Activated T-cell treated with anti-CD3 and anti-CD28 coated beads, Interleukin-2, amount 50 U/mL, for 72 hours (primary cell): ENCODE results near the gene SYNGR2. TPM values are rescaled to one million over a fixed set of nuclear protein-coding genes. Genes with fewer than 3 reads are reported as not detected.

Source experiments
- ATAC-seq, 2 donors: fragments of 150-1000 bp; cut with Tn5 transposase; replicated peaks in 1 of 2; 2 replicates each; pipeline ENCODE4 v1.10.0; 2021; ENCODE audit warnings: moderate library complexity in 2 of 2, mild to moderate bottlenecking in 1 of 2
- DNase-seq, 2 donors: peaks; one replicate each; pipeline ENCODE4 v3.0.0; 2021 to 2022; ENCODE audit warnings: mixed read lengths in 1 of 2
- H3K27ac Mint-ChIP-seq: one replicate; pipeline ENCODE4 v1.8.0; 2022; ENCODE audit warnings: mild to moderate bottlenecking, moderate library complexity, mixed read lengths
- H3K27me3 Mint-ChIP-seq: one replicate; pipeline ENCODE4 v1.8.0; 2022; ENCODE audit warnings: low read depth, mixed read lengths
- H3K36me3 Mint-ChIP-seq, 2 donors: one replicate each; pipeline ENCODE4 v1.8.0; 2022; ENCODE audit warnings: mixed read lengths in 2 of 2, mild to moderate bottlenecking in 1 of 2; ENCODE audit not compliant: insufficient read depth in 2 of 2
- H3K4me1 Mint-ChIP-seq: one replicate; pipeline ENCODE4 v1.8.0; 2022; ENCODE audit warnings: low read depth, mixed read lengths
- H3K4me3 Mint-ChIP-seq, 2 donors: one replicate each; pipeline ENCODE4 v1.8.0; 2022; ENCODE audit warnings: mild to moderate bottlenecking in 2 of 2, mixed read lengths in 2 of 2, moderate library complexity in 2 of 2
- H3K9me3 Mint-ChIP-seq, 2 donors: one replicate each; pipeline ENCODE4 v1.8.0; 2022; ENCODE audit warnings: mixed read lengths in 2 of 2
- total RNA-seq, 2 donors: library from RNA; stranded (reverse); gene quantifications; one replicate each; pipeline ENCODE4 v1.2.3, GENCODE V29; 2022

The SYNGR2 gene
- total RNA-seq, 2 donors from 2014 or later, result 87.6 to 92.0 TPM

DNA sequence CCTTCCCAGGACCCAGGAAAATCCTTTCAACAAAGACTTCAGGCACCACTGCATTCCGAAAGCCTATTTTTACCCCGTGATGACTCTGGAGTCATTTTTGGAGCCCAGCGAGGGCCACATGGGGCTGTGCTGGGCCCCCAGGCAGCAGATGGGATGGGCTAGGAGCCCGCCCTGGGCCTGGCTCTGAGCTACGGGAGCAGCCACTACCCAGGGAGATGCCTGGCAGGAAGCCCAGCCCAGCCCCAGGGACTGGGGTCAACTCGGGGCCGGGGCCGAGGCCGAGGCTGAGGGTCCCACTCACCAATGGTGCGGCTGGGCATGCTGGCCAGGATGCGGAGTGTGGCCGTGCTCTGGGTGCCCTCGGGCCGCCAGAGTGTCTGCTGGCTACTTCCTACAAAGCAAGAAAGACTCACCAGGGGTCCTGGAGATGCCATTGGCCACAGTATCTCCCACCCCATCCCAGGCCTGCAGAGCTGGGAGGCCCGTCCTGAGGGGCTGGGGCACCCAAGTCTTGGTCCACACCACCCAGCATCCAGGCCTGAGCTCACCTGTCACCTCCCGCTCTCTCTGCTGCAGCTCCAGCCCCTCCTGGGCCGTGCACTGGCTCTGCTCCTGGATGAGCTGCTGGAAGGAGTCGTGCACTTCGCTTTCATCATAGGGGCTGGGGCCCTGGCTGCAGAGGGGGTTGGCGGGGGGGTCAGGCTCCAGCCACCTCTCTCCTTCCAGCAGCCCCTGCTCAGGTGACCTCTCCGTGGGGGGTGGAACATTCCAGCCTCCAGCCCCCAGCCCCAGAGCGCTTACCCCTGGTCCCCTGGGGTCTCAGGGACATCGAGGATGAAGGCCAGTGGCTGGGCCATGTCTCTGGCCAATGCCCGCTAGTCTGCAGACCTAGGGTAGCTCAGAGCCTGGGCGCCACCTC, 42.1 kb upstream of the SYNGR2 start:
- peak overlapping the region; percentile 92 to 94 for H3K4me3 Mint-ChIP-seq
- no peaks in the 10 kb centered on the region for H3K9me3 Mint-ChIP-seq
- peaks cover 11 to 16% of the 10 kb centered on the region in 2 donors for H3K36me3 Mint-ChIP-seq
- peaks cover 80% of the 10 kb centered on the region for H3K4me1 Mint-ChIP-seq
- no peak for ATAC-seq
- no peaks in the 10 kb centered on the region for H3K27me3 Mint-ChIP-seq
- peak overlapping the region; percentile 70 for H3K27ac Mint-ChIP-seq
- no peak for DNase-seq

DNA sequence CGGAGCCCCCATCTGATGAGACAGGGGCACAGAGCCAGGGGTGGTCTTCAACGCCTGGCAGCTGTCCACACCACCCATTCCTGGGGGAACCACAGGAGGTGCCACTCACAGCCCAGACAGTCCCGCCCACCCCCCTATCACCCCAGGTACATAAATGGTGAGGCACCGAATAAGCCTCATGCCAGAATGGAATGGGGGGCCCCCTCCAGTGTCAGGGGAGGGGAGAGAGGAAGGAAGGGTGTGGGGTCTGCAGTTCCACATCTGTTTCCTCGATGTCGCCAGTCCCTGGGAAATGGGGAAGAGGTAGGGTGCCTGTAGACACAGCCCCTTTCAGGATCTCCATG, 41.5 kb upstream of the SYNGR2 start:
- no peaks in the 10 kb centered on the region for H3K9me3 Mint-ChIP-seq
- DNase-seq (no peak), ATAC-seq (no peak)
- H3K4me1 Mint-ChIP-seq, result peaks cover 74% of the 10 kb centered on the region
- peaks cover 11 to 16% of the 10 kb centered on the region in 2 donors for H3K36me3 Mint-ChIP-seq
- H3K27me3 Mint-ChIP-seq, result no peaks in the 10 kb centered on the region
- H3K27ac Mint-ChIP-seq, result no peak overlapping the region
- peak overlapping the region; percentile 92 to 94 for H3K4me3 Mint-ChIP-seq

DNA sequence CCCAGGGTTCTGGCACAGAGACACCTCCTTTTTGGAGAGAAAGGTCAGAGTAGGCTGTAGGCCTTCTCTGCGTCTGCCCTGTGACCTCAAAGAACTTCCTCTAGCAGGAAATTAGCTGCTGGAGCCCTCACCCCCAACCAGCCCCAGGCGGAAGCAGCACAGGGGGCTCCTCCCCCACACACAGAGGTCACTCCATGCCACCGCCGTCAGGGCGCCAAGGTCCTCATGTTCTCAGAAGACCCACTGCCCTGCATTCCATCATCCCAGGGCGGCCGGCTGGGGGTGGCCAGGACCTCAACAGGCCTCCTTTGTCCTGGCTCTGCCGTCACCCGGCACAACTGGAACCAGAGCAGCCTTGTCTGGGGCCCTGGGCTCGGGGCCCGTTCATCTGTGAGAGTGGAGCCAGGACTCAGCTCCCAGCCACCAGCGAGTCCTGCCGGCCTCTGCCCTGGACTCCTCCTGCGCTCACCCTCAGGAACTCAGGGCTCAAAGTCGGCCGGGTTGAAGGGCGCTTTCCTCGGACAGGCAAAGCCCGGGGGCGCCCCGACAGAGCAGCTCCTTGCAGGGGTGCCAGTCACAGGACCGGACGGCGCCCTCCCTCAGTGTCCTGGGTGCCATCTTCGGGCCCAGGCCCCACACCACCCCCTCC, 41.0 kb upstream of the SYNGR2 start:
- peaks cover 69% of the 10 kb centered on the region for H3K4me1 Mint-ChIP-seq
- no peaks in the 10 kb centered on the region for H3K27me3 Mint-ChIP-seq
- ATAC-seq, result peak; percentile 20 to 35
- H3K4me3 Mint-ChIP-seq, result peak overlapping the region; percentile 92 to 94
- peaks cover 11 to 16% of the 10 kb centered on the region in 2 donors for H3K36me3 Mint-ChIP-seq
- no peak overlapping the region for H3K27ac Mint-ChIP-seq
- DNase-seq, result peak; percentile 76 to 78
- H3K9me3 Mint-ChIP-seq, result no peaks in the 10 kb centered on the region

DNA sequence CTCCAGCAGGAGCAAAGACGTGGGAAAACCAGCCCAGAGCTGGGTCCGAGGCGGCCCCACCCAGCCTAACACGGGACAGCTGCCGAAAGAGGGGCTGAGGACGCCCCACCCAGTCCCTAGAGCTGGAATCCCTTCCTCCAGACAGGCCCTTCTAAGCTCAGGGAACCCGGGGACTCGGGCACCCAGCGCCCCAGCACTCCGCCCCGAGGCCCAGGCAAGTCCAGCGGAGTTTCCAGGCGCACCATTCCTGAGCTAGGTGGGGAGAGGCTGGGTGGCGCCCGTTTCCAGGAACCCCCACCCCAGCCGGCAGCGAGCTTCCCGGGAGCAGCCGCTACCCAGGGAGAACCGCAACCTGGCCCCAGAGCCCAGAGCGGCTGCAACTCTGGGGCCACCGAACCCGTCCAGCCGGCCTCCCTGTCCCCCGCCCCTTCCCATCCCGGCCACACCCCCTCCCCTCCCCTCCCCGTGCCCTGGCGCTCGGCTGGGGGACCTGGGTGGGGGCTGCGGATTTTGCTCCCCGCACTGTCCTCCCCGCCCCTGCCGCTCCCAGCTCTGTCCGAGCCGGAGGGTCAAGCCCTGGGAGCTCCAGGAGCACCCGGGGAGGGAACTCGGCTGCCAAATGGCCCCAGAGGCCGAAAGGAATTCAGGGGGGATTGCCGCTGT, 40.4 kb upstream of the SYNGR2 start:
- DNase-seq (no peak), ATAC-seq (no peak)
- peak overlapping the region; percentile 92 to 94 for H3K4me3 Mint-ChIP-seq
- H3K27ac Mint-ChIP-seq, result no peak overlapping the region
- no peaks in the 10 kb centered on the region for H3K27me3 Mint-ChIP-seq
- no peaks in the 10 kb centered on the region for H3K9me3 Mint-ChIP-seq
- peaks cover 8 to 17% of the 10 kb centered on the region in 2 donors for H3K36me3 Mint-ChIP-seq
- H3K4me1 Mint-ChIP-seq, result peaks cover 69% of the 10 kb centered on the region

DNA sequence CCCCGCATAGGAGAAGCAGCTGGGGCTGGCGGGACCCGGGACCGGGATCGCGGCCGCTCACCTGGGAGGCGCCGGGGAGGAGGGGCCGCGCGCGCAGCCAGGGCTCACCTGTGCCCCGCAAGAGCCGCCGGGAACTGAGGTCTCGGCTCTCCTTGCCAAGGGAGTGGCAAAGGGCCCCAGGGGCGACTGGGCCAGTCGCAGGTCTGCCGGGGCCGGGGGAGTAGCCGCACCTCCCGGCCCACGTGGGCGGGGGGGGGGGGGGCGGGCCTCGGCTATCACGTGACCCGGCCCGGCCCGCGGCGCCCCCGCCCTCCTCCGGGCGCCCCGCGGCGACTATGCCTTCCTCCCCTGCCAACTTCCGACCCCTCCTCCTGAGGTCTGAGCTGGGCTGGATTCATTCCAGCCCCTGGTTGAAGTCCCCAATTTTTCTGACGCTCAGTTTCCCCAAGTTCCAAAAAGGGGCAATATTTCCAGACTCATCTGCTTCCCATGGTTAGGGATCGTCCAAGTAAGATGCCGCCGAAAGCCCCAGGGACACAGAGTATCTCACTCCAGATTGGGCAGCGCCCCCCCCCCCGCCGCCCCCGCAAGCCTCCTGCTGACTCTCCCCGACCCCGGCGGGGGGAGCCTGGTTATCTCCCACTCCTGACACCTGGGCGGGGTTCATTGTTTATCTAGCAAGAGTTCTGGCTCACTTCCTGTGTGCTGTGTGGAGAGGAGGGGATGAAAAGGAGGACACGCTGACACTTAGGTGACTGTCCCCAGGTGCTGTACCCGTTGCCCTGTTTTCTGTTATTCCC, 39.6 kb upstream of the SYNGR2 start, which contains the start of gene TMC6:
Gene TMC6, minus strand, starts transcription at position 205 of the 800 bp plus-strand sequence. CDS start 1,923 bp downstream, outside the sequence.
- peak; percentile 26 to 30 for ATAC-seq

DNA sequence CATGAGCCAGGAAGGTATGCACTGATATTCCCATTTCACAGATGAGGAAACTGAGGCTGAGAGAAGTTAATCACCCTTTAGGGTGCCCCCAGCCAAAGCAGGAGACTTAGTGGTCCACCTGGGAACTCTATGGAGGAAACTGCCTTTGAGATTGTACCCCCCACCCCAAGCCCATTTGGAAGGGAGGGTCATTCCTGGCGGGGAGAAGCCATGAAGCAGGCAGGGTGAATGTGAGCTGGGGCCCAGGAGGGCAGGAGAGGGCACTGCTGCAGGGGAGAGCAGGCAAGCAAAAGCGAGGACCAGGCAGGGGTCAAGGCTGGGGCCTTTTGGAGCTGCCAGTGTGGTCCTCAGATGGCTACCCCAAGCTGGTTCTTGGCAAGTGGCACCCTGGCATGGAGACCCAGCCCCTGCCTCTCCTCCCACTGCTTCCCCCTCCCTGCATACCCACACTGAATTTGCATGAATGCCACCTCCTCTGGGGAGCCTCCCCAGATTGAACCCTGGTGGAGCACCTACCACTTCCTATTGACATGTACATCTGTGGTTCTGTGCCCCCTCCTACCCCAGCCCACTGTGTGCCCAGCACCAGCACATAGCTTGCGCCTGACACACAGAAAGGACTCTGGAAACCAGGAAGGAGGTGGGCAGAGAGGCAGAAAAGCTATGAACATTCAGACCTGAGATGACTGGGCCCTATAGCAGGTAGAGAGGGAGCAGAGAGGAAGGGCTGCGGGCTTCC, 38.9 kb upstream of the SYNGR2 start:
- peaks cover 69% of the 10 kb centered on the region for H3K4me1 Mint-ChIP-seq

More for the DNA sequence above, 39.6 kb upstream of the SYNGR2 start, which contains the start of gene TMC6:
- peak within 1 kb of the TSS; percentile 91 for H3K27ac Mint-ChIP-seq
- peak within 1 kb of the TSS; percentile 97 for H3K4me3 Mint-ChIP-seq
- H3K36me3 Mint-ChIP-seq, result peaks cover 2 to 9% of the 10 kb centered on the region in 2 donors
- H3K9me3 Mint-ChIP-seq, result no peaks in the 10 kb centered on the region
- H3K4me1 Mint-ChIP-seq, result peaks cover 69% of the 10 kb centered on the region
- no peaks in the 10 kb centered on the region for H3K27me3 Mint-ChIP-seq
- DNase-seq, result peak; percentile 78 to 79

DNA sequence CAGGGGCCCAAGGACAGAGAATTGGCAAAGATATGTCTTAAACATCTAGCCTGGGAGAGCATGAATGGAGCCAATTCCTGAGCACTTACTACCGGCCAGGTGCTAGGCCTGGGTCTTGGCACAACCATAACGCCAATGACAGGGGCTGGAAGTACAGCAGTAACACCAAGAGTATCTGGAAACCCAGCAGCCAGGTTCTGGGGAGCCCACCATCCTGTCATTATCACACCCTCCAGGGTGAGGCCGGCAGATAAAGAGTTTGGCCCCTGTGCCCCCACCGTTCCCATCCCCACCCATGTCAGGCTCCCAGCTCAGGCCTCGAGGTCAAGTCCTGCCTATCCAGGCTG, 38.3 kb upstream of the SYNGR2 start:
- Mint-ChIP-seq H3K27ac (peak overlapping the region; percentile 17), H3K36me3 (peaks cover 1 to 7% of the 10 kb centered on the region in 2 donors), H3K9me3 (no peaks in the 10 kb centered on the region), H3K27me3 (no peaks in the 10 kb centered on the region), H3K4me1 (peaks cover 73% of the 10 kb centered on the region), H3K4me3 (peak overlapping the region; percentile 97)
- DNase-seq (no peak), ATAC-seq (no peak)

More for the DNA sequence above, 38.9 kb upstream of the SYNGR2 start:
- peak overlapping the region; percentile 91 for H3K27ac Mint-ChIP-seq
- no peaks in the 10 kb centered on the region for H3K27me3 Mint-ChIP-seq
- H3K9me3 Mint-ChIP-seq, result no peaks in the 10 kb centered on the region
- ATAC-seq (no peak), DNase-seq (peak; percentile 44 to 49)
- H3K36me3 Mint-ChIP-seq, result peaks cover 1 to 7% of the 10 kb centered on the region in 2 donors
- peak overlapping the region; percentile 97 for H3K4me3 Mint-ChIP-seq

DNA sequence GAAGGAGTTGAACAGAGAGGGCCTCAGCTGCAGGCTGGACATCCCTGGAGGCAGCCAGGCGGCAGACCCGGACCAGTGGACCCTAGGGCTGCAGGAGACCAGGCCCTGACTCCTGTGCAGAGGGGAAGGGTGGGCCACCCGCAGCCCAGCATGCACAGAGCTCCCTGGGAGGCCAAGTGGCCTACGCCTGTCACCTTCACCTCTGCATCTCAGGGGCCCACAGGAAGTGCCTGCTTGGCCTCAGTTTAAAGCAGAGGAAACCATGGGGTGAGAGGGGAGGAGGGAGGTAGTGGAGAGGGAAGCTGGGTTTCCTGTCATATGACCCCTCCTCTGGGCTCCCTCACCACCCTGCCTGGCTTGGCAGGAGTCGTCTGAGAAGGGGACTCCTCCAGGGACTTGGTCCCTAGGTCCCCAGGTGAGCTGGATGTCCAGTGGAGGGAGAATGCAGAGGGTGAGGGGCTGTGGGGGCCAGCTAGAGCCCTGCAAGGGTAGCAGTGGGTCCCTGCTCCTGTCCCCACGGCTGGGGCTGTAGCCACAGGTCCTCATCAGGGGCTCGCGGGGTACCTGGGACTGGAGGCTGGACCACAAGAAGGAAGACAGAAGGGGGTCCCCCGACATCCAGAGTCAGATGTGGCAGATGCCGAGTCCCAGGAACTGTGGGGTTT, 37.8 kb upstream of the SYNGR2 start, which contains the start of gene TMC8:
Gene TMC8, plus strand, starts transcription at position 335 of the 665 bp plus-strand sequence. CDS start 818 bp downstream, outside the sequence.
- H3K4me3 Mint-ChIP-seq, result peak within 1 kb of the TSS; percentile 97
- no peaks in the 10 kb centered on the region for H3K27me3 Mint-ChIP-seq
- ATAC-seq, result peak; percentile 45
- H3K27ac Mint-ChIP-seq, result peak within 1 kb of the TSS; percentile 87
- peaks cover 1 to 10% of the 10 kb centered on the region in 2 donors for H3K36me3 Mint-ChIP-seq
- no peaks in the 10 kb centered on the region for H3K9me3 Mint-ChIP-seq
- DNase-seq, result peak; percentile 77 to 83
- H3K4me1 Mint-ChIP-seq, result peaks cover 74% of the 10 kb centered on the region

DNA sequence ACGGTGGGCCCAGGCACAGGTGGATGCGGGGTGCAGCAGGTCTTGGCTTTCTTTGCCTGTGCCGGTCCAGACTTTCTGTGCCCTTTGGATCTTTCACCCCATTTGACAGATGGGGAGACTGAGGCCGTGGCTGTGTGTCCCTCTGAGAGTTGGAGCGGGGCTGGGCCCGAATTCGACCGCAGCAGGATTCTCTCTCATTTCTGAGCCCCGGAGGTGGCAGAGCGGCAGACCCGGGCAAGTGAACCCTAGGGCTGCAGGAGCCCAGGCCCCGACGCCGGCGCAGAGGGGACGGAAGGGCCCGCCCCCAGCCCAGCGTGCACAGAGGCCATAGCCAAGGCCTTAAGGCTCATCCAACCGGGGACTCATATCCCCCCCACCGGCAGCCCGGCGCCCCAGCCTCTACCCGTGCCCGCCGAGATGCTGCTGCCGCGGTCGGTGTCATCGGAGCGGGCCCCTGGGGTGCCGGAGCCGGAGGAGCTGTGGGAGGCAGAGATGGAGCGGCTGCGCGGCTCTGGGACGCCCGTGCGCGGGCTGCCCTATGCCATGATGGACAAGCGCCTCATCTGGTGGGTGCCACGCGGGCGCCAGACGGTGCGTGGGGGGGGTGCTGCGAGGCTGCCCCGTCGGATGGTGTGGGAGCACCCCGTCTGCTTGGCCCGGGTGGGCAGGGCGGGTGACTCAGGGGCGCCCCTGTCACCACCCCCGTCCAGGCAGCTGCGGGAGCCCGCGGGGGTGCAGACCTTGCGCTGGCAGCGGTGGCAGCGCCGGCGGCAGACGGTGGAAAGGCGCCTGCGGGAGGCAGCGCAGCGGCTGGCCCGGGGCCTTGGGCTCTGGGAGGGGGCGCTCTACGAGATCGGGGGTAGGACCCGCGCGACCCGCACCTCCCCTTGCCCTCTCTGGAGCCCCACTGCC, 37.0 kb upstream of the SYNGR2 start:
- peaks cover 74% of the 10 kb centered on the region for H3K4me1 Mint-ChIP-seq
- peak overlapping the region; percentile 87 for H3K27ac Mint-ChIP-seq
- DNase-seq (peak; percentile 69 to 74), ATAC-seq (peak; percentile 24 to 26)
- H3K4me3 Mint-ChIP-seq, result peak overlapping the region; percentile 97
- no peaks in the 10 kb centered on the region for H3K9me3 Mint-ChIP-seq
- peaks cover 1 to 16% of the 10 kb centered on the region in 2 donors for H3K36me3 Mint-ChIP-seq
- no peaks in the 10 kb centered on the region for H3K27me3 Mint-ChIP-seq

DNA sequence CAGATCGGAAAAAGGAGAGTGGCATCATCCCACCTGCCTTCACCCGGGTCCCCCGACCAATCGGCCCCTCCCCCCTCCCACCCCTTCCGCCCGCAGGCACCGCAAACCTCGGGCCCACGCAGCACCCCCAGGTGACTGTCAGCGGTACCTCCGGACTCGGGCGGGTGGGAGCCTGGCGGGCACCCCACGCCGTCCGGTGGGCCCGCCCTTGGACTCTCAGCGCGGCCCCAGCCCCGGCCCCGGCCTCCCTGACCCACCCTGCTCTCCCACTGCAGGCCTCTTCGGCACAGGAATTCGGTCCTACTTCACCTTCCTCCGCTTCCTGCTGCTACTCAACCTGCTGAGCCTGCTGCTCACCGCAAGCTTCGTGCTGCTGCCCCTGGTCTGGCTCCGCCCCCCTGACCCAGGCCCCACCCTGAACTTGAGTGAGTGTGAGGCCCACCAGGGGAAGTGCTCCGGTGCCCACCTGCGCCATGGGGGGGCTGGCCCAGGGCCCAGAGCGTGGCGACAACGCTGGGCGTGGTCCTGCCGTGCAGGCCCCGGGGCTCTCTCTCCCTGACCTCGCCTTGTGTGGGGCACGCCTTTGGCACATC, 36.2 kb upstream of the SYNGR2 start:
- Mint-ChIP-seq H3K4me3 (peak overlapping the region; percentile 29 to 90), H3K4me1 (peaks cover 74% of the 10 kb centered on the region), H3K27me3 (no peaks in the 10 kb centered on the region), H3K36me3 (peaks cover 1 to 16% of the 10 kb centered on the region in 2 donors), H3K27ac (peak overlapping the region; percentile 39), H3K9me3 (no peaks in the 10 kb centered on the region)
- ATAC-seq (peak; percentile 16 to 20), DNase-seq (peak; percentile 69 to 73)
